Prostate gland (tissue), 2 donors: ENCODE data around the gene NTM. TPM values are rescaled to one million over a fixed set of nuclear protein-coding genes. Genes with fewer than 3 reads are reported as not detected.

Experiments
- DNase-seq: peaks from one replicate; pipeline ENCODE4 v3.0.0-alpha.2; 2019; ENCODE audit warnings: low spot score
- H3K27ac ChIP-seq, 2 donors: fragments of 200-600 bp; sonication (generic); 2 replicates each; pipeline ENCODE4 v1.5.1; 2017 to 2019
- H3K27me3 ChIP-seq: fragments of 200-600 bp; sonication (generic); replicated peaks from 2 replicates; pipeline ENCODE4 v1.5.1; 2019; ENCODE audit not compliant: insufficient read depth
- H3K36me3 ChIP-seq, 2 donors: fragments of 200-600 bp; sonication (generic); 1 replicate in 1 of 2; 2 replicates in 1 of 2; pipeline versions ENCODE4 v1.5.1 to v1.8.1; 2017 to 2019
- H3K4me1 ChIP-seq: fragments of 200-600 bp; sonication (generic); replicated peaks from 2 replicates; pipeline ENCODE4 v1.5.1; 2019
- H3K4me3 ChIP-seq, 2 donors: fragments of 200-600 bp; sonication (generic); 2 replicates each; pipeline ENCODE4 v1.5.1; 2017 to 2019
- H3K9me3 ChIP-seq: fragments of 200-600 bp; sonication (generic); 2 replicates; pipeline ENCODE4 v1.5.1; 2017
- POLR2A ChIP-seq: fragments of 450-650 bp; IDR thresholded peaks from one replicate; pipeline ENCODE4 v1.6.1; 2016; ENCODE audit warnings: antibody characterized with exemption, mild to moderate bottlenecking
- POLR2AphosphoS5 ChIP-seq: sonication (generic); formaldehyde crosslinking; IDR thresholded peaks from one replicate; pipeline ENCODE4 v1.6.1; 2017; ENCODE audit warnings: antibody characterized with exemption
- WGBS: methylation state at CpG from one replicate; pipeline ENCODE4 v1.1.5; 2018; 5-methylcytosine and 5-hydroxymethylcytosine counted together
- intact Hi-C: fragments of 100-400 bp; cut with DNase I; formaldehyde crosslinking; loops from one replicate; pipeline ENCODE4 v1.14.2; 2022
- total RNA-seq, 2 donors: library from RNA; depleted of rRNA; stranded (reverse); fragments of >200 nt; gene quantifications; one replicate each; pipeline ENCODE4 v1.1.0, GENCODE V29; 2016
- TF ChIP-seq, protein P1 (sequence below), 4 experiments: fragments of 200-600 bp in 2 of 4; fragments of 450-650 bp in 2 of 4; sonication (generic) in 2 of 4; IDR thresholded peaks; 1 replicate in 3 of 4; 2 replicates in 1 of 4; pipeline ENCODE4 v1.5.1; 2016 to 2019; ENCODE audit warnings: antibody characterized with exemption in 4 of 4, mild to moderate bottlenecking in 2 of 4, moderate library complexity in 2 of 4

NTM gene
- total RNA-seq, 2 donors from 2014 or later, result 7.4 TPM; not detected in 1

DNA sequence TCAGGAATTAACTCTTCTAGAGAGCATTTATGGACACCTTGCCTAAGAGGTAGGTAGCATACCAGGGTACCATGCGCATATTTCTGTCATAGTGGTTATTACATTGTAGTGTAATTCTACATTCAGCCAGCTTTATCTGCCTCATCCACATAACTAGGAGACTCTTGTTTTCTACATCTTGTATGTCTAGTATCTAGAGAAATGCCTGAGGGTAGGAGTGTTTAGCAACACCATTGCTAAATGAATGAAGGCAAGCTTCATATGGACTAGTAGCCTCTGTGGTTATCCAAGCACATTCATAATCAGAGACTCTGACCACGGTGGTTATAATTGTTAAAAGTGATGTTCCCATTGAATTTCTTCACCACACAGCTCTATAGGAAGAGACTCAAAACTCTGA is 107.9 kb downstream of the NTM start:
- 92% methylated on average over 2 of the region's 2 CpGs for WGBS
- H3K27ac ChIP-seq, result no peak overlapping the region
- no peak overlapping the region for H3K4me3 ChIP-seq
- H3K4me1 ChIP-seq, result no peaks in the 10 kb centered on the region
- H3K36me3 ChIP-seq, result no peaks in the 10 kb centered on the region
- intact Hi-C loops, result no loop called here
- H3K27me3 ChIP-seq, result no peaks in the 10 kb centered on the region
- TF ChIP-seq POLR2A, result no peak
- TF ChIP-seq, protein P1, sequence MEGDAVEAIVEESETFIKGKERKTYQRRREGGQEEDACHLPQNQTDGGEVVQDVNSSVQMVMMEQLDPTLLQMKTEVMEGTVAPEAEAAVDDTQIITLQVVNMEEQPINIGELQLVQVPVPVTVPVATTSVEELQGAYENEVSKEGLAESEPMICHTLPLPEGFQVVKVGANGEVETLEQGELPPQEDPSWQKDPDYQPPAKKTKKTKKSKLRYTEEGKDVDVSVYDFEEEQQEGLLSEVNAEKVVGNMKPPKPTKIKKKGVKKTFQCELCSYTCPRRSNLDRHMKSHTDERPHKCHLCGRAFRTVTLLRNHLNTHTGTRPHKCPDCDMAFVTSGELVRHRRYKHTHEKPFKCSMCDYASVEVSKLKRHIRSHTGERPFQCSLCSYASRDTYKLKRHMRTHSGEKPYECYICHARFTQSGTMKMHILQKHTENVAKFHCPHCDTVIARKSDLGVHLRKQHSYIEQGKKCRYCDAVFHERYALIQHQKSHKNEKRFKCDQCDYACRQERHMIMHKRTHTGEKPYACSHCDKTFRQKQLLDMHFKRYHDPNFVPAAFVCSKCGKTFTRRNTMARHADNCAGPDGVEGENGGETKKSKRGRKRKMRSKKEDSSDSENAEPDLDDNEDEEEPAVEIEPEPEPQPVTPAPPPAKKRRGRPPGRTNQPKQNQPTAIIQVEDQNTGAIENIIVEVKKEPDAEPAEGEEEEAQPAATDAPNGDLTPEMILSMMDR (IDR thresholded peaks at IDR 0.05), result no peak
- TF ChIP-seq POLR2AphosphoS5, result no peak
- no peaks in the 10 kb centered on the region for H3K9me3 ChIP-seq
- no peak for DNase-seq

DNA sequence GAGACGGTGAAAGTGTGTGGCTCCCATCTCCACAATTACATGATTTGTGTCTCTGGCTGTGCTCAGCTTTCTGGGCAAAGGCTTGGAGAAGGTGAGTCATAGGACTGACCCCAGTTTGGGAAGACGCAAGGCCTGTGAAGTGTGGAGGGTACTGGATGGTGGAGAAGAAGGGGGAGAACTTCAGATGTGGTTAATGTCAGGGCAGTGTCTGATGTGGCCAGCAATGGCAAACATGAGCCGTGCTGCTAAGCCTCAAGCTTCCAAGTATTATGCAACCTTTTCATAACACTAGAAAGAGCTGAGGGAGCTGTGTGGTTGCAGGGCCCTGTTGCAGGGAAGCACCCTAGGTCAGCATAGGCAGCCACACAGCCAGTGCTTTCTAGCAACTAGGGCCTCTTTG is 110.9 kb downstream of the NTM start:
- Histone ChIP-seq H3K27me3 (no peaks in the 10 kb centered on the region), H3K4me1 (no peaks in the 10 kb centered on the region), H3K27ac (no peak overlapping the region), H3K4me3 (no peak overlapping the region), H3K36me3 (no peaks in the 10 kb centered on the region), H3K9me3 (no peaks in the 10 kb centered on the region)
- DNase-seq, result no peak
- TF ChIP-seq POLR2A, result no peak
- TF ChIP-seq POLR2AphosphoS5, result no peak
- TF ChIP-seq, protein P1 (IDR thresholded peaks at IDR 0.05), result no peak
- WGBS, result 68% methylated on average over 3 of the region's 3 CpGs
- intact Hi-C loops, result no loop called here

DNA sequence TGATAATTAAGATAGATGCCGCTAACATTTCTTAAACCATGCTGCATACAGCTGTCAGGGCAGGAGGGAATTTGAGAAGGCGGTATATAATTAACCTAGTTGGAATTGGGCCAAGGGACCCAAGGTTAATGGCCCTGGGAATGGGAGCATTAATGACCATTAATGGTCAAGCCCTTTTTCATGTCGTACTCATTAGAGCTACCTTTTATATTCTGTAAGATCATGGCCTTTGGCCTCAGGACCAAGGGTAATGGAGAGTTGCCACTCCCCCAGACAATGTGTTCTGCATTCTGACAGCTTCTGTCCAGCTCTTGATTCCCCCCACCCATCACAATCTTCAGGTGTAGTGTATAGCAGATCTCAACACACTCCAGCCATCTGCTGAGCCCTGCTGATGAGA is 111.6 kb downstream of the NTM start:
- DNase-seq, result no peak
- no peaks in the 10 kb centered on the region for H3K4me1 ChIP-seq
- no peaks in the 10 kb centered on the region for H3K27me3 ChIP-seq
- no peaks in the 10 kb centered on the region for H3K36me3 ChIP-seq
- H3K4me3 ChIP-seq, result no peak overlapping the region
- H3K9me3 ChIP-seq, result no peaks in the 10 kb centered on the region
- WGBS, result 80% methylated on average over 3 of the region's 3 CpGs
- H3K27ac ChIP-seq, result no peak overlapping the region
- TF ChIP-seq, protein P1 (IDR thresholded peaks at IDR 0.05), result no peak
- no peak for TF ChIP-seq POLR2A
- TF ChIP-seq POLR2AphosphoS5, result no peak
- intact Hi-C loops, result no loop called here

DNA sequence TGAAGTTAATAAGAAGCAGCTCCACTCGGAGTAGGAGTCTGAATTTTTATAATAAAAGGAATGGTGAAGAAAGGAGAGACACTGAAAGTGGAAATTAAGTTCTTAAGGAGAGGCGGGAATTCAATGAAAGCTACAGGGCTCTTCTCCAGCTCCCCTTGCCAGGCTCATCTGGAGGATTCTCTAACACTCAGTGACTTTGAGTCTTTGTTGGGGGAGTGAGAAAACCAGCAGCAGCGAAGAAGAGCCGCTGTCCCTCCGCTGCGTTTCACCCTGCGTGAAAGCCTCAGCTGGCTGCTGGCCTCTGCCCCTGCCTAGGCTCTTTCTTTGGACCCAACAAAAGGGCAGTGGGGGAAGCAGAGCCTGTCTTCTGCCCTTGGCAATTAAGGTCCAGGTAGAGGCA is 113.0 kb downstream of the NTM start:
- Histone ChIP-seq H3K4me3 (no peak overlapping the region), H3K27me3 (no peaks in the 10 kb centered on the region), H3K36me3 (no peaks in the 10 kb centered on the region), H3K4me1 (no peaks in the 10 kb centered on the region), H3K9me3 (no peaks in the 10 kb centered on the region), H3K27ac (no peak overlapping the region)
- intact Hi-C loops, result no loop called here
- WGBS, result 86% methylated on average over 7 of the region's 7 CpGs
- DNase-seq, result no peak
- no peak for TF ChIP-seq POLR2AphosphoS5
- no peak for TF ChIP-seq POLR2A
- TF ChIP-seq, protein P1 (IDR thresholded peaks at IDR 0.05), result no peak

DNA sequence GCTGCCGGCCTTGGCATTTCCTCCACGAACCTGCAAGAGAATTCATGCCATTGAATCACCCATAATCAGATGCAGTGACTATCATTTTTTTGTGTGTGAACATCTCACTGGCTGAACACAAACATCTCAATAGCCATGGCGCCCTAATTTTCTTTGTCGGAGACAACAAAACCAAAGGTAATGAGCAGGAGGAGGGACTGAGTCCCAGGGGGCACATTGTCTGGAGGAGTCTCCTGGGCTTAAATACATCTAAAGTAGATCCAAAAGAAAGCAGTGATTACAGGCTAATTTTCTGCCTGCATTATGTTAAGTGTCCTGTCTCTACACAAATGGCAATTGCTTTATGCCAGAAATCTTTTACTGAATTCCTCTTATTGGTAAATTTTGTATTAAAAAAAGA is 113.5 kb downstream of the NTM start:
- Histone ChIP-seq H3K36me3 (no peaks in the 10 kb centered on the region), H3K27me3 (no peaks in the 10 kb centered on the region), H3K4me1 (no peaks in the 10 kb centered on the region), H3K27ac (no peak overlapping the region), H3K4me3 (no peak overlapping the region), H3K9me3 (no peaks in the 10 kb centered on the region)
- DNase-seq, result no peak
- 61% methylated on average over 4 of the region's 4 CpGs for WGBS
- TF ChIP-seq, protein P1 (IDR thresholded peaks at IDR 0.05), result no peak
- TF ChIP-seq POLR2AphosphoS5 (no peak), POLR2A (no peak)
- intact Hi-C loops, result no loop called here
